GM19238 (cell line): ENCODE data around the gene PHC3.
"Not testable (repeated sequence)": the region's sequence is repeated elsewhere in the genome, so short reads cannot be mapped to it uniquely, and the experiment has no call there.

Experiments
- DNase-seq: peaks from one replicate; pipeline ENCODE4 v3.0.0; 2011; ENCODE audit warnings: low spot score; ENCODE audit not compliant: insufficient read length

The PHC3 gene

GRCh38 chr3:170132335-170132734 is 49.2 kb downstream of the PHC3 start:
- DNase-seq = no peak

GRCh38 chr3:170130532-170130931 is 51.0 kb downstream of the PHC3 start:
- no peak for DNase-seq

- no peak for DNase-seq
These were observed 52.5 kb downstream of the PHC3 start for GRCh38 chr3:170128977-170129431.

GRCh38 chr3:170128259-170128976 is 53.1 kb downstream of the PHC3 start:
- no peak for DNase-seq

GRCh38 chr3:170117134-170117533 is 64.4 kb downstream of the PHC3 start:
- DNase-seq = no peak

- DNase-seq = not testable (repeated sequence)
These were observed 67.4 kb downstream of the PHC3 start for GRCh38 chr3:170114165-170114564.

- no peak for DNase-seq
These were observed 70.3 kb downstream of the PHC3 start for GRCh38 chr3:170111147-170111771.

GRCh38 chr3:170109579-170110293 is 71.8 kb downstream of the PHC3 start:
- no peak for DNase-seq

- no peak for DNase-seq
These were observed 72.6 kb downstream of the PHC3 start for GRCh38 chr3:170108955-170109354.

- no peak for DNase-seq
These were observed 73.6 kb downstream of the PHC3 start for GRCh38 chr3:170107941-170108340.

GRCh38 chr3:170102431-170102830 is 79.1 kb downstream of the PHC3 start:
- no peak for DNase-seq

- DNase-seq = no peak
These were observed 80.6 kb downstream of the PHC3 start for GRCh38 chr3:170100944-170101343.

GRCh38 chr3:170098753-170099152 is 82.8 kb downstream of the PHC3 start:
- DNase-seq = no peak

- DNase-seq = no peak
These were observed 85.2 kb downstream of the PHC3 start for GRCh38 chr3:170096342-170096741.

GRCh38 chr3:170095771-170096170 is 85.8 kb downstream of the PHC3 start:
- DNase-seq = no peak

- no peak for DNase-seq
These were observed 88.6 kb downstream of the PHC3 start for GRCh38 chr3:170092907-170093306.

GRCh38 chr3:170090601-170090981 is 90.9 kb downstream of the PHC3 start:
- no peak for DNase-seq

GRCh38 chr3:170089862-170090600 is 91.5 kb downstream of the PHC3 start:
- DNase-seq = no peak

- DNase-seq = no peak
These were observed 96.1 kb downstream of the PHC3 start for GRCh38 chr3:170085396-170085795.

GRCh38 chr3:170083343-170083742 is 98.2 kb downstream of the PHC3 start:
- DNase-seq = no peak

GRCh38 chr3:170081079-170081741 is 100.3 kb downstream of the PHC3 start:
- DNase-seq = no peak
